Activated naive CD4-positive, alpha-beta T cell treated with anti-CD3 and anti-CD28 coated beads, Interleukin-2, amount 50 U/mL, for 24 hours (primary cell): ENCODE data around the gene UIMC1.

Source experiments
- H3K27ac Mint-ChIP-seq: one replicate; pipeline ENCODE4 v1.8.0; 2021; ENCODE audit warnings: mild to moderate bottlenecking, mixed read lengths
- H3K27me3 Mint-ChIP-seq: one replicate; pipeline ENCODE4 v1.8.0; 2021; ENCODE audit warnings: mixed read lengths
- H3K36me3 Mint-ChIP-seq: one replicate; pipeline ENCODE4 v1.8.0; 2021; ENCODE audit warnings: mixed read lengths
- H3K4me1 Mint-ChIP-seq: one replicate; pipeline ENCODE4 v1.8.0; 2021; ENCODE audit warnings: mixed read lengths
- H3K4me3 Mint-ChIP-seq: one replicate; pipeline ENCODE4 v1.8.0; 2021; ENCODE audit warnings: mild to moderate bottlenecking, mixed read lengths
- H3K9me3 Mint-ChIP-seq: one replicate; pipeline ENCODE4 v1.8.0; 2021; ENCODE audit warnings: mixed read lengths

The UIMC1 gene

DNA sequence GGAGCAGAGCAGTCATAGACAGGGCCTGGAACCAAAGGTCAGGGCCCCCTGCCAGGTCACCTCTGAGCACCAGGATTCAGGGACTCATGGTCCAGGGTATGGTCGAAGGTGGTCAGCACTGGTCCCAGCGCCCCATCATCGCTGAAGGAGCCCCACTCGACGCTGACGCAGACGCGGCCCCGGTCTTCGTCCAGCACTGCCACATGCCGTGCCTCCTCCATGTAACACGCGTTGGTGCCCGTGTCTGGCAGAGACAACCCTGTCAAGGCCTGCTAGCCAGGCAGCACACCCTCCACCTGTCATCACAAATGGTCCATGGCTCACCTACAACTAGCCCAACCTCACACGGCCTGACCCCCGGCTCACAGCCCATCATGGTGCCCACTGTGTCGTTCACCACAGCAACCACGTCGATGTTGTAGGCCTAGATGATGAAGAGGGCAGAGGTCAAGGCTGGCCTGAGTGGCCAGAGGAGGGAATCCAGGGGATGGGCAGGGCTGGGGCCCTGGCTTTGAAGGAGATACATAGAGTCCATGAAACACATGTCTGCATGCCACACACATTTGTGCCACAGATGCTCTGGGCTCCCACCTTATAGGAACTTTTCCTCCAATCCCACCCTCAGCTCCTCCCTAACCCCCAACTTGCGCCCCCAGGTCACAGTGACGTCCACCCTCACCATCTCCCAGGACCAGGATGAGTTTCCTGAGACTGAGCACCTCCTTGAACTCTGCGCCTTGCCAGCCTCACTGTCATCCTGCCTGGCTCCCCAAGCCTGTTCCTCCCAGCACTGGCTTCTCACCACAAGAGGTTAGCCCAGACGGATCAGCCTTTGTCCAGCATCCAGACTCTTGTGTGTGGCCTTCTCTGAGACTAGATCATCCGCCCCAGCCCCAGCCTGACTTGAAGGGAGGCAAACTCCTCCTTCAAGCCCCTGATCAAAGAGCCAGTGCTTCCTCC, 117.0 kb downstream of the UIMC1 start:
- Mint-ChIP-seq H3K4me3 (no peak overlapping the region), H3K36me3 (no peaks in the 10 kb centered on the region), H3K4me1 (peaks cover 3% of the 10 kb centered on the region), H3K27ac (no peak overlapping the region), H3K27me3 (peaks cover 3% of the 10 kb centered on the region), H3K9me3 (no peaks in the 10 kb centered on the region)

DNA sequence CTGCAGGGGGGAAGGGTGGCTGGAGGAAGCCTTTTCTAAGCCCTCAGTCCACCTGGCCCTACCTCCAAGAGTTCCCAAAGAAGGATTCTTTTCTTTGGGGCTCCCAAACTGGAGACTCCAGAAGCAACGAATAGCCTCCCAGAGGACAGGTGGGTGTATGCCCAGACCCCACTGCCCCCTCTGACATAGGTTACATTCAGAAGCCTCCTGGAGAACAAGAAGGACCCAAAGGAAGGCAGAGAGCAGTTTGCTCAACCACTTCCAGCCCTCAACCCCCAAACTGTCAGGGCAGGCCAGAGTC, 117.8 kb downstream of the UIMC1 start:
- Mint-ChIP-seq H3K27ac (no peak overlapping the region), H3K9me3 (no peaks in the 10 kb centered on the region), H3K4me1 (peaks cover 3% of the 10 kb centered on the region), H3K4me3 (no peak overlapping the region), H3K36me3 (no peaks in the 10 kb centered on the region), H3K27me3 (peaks cover 3% of the 10 kb centered on the region)

DNA sequence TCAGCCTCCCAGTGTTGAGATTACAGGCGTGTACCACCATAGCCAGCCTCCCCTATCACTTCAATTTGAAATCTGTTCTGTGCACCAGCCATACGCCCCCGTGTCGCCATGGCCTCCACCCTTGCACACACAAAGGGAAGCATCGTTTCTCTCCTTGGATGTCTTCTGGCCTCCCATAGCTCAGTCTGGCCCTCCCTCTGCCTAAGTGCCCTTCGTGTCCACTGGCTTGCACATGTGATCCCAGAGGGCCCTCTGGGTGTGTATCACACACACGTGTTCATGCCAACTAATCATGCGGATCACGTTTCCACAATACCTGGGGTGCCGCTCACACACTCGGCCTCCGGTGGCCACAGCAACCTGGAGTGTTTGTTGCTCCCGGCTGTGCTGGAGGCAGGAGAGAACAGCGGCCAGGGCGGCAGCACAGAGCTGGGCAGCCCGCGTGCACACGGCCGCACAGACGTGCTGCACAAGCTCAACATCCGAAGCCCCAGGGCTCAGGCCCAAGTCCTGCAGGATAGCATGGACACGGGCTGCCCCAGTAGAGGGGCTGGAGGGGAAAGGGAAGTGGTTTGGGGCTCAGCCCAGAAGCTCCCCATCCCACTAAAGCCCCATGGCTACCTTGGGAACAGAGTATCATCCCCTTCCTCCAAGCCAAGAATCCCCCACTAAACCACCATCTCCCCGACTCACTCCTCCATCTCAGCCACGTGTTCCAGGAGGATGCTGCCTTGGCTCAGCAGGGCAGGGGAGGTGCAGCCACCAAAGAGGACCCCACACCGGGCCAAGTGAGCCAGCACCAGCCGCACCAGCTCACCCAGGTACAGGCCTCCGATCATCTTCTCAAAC, 118.3 kb downstream of the UIMC1 start:
- H3K4me1 Mint-ChIP-seq = peaks cover 3% of the 10 kb centered on the region
- no peak overlapping the region for H3K27ac Mint-ChIP-seq
- no peak overlapping the region for H3K4me3 Mint-ChIP-seq
- H3K36me3 Mint-ChIP-seq = no peaks in the 10 kb centered on the region
- H3K27me3 Mint-ChIP-seq = peaks cover 3% of the 10 kb centered on the region
- no peaks in the 10 kb centered on the region for H3K9me3 Mint-ChIP-seq

DNA sequence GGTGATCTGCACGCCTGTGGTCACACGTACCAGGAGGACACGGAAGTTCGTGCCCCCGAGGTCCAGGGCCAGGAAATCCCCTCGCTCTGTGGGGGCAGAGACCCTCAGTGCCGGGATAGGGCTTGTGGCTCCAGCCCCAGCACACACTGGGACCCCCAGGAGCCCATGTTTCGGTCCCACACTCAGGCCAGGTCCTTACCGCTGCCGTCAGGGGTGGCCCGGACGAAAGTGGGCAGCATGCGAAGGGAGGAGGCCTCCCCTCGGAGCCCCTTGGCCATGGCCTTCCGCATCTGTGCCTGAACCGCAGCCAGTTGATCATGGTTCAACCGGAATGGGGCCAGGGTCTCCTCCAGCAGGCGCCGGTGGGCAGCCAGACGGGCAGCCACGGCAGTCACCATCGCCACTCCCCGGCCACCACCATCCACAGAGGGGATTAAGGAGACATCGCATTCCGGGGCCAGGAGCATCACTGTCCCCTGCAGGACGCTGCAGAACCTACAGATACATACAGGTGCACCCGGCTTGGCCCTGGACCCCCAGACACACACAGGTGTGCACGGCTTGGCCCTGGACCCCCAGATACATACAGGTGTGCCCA, 119.2 kb downstream of the UIMC1 start:
- peaks cover 4% of the 10 kb centered on the region for H3K27me3 Mint-ChIP-seq
- H3K4me1 Mint-ChIP-seq = peaks cover 3% of the 10 kb centered on the region
- H3K27ac Mint-ChIP-seq = no peak overlapping the region
- no peaks in the 10 kb centered on the region for H3K9me3 Mint-ChIP-seq
- no peak overlapping the region for H3K4me3 Mint-ChIP-seq
- no peaks in the 10 kb centered on the region for H3K36me3 Mint-ChIP-seq

DNA sequence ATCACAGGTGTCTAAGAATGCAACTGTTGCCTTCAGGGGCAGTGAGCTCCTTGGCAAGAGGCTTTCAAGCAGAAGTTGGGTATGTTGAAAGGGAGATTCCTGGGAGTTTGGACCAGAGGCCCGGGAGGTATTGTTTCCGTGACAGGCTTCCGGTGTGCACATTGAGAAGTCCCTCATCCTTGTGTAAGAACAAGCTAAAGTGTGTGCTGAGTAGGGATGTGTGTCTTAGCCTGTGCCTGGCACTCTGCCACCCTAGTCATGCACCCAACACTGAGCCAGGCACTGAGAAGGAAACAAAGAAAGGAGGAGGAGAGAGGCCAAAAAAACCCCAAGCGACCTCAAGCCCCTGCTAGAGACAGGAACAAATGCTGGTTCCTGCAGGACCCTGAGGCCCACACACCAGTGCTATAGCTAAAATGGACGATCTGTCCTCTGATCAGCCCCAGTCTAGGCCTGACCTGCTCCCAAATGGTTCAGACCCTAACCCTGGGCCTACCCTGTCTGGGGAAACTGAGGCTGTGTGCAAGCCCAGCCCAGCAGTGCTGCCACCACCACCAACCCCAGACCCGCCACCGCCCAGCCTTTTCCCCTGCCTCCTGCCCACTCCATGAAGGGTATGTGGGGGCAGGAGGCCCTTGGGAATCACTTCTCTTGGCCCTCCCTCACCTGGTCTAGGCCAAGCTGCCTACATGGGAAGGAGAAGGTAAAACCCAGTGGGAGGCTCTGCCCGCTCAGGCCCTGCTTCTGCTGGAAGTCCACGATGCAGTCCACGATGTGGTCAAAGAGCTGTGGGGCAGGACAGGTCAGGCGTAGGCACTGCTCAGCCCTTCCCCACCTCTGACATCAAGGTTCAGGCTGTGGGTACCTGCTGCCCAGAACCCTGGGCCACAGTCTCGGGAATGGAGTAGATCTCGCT, 120.0 kb downstream of the UIMC1 start:
- H3K9me3 Mint-ChIP-seq = no peaks in the 10 kb centered on the region
- H3K27me3 Mint-ChIP-seq = peaks cover 3% of the 10 kb centered on the region
- H3K4me1 Mint-ChIP-seq = peaks cover 3% of the 10 kb centered on the region
- no peaks in the 10 kb centered on the region for H3K36me3 Mint-ChIP-seq
- H3K27ac Mint-ChIP-seq = no peak overlapping the region
- H3K4me3 Mint-ChIP-seq = no peak overlapping the region

DNA sequence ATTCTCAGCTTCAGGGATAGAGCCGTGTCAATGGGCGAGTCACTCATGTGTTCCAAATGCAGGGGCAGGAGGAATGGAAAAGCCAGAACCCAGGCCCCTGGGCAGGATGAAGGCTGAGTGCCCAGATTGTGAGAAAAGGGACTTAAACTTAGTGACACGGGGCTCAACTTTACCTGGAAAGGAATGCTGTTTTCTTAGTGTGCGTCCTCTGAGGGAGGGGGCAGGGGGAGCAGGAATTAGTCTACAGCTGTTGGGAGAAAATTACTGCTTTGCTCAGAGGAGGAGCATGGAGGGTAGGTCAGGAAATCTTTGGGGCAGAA, 122.0 kb downstream of the UIMC1 start:
- Mint-ChIP-seq H3K9me3 (no peaks in the 10 kb centered on the region), H3K27ac (no peak overlapping the region), H3K4me3 (no peak overlapping the region)

DNA sequence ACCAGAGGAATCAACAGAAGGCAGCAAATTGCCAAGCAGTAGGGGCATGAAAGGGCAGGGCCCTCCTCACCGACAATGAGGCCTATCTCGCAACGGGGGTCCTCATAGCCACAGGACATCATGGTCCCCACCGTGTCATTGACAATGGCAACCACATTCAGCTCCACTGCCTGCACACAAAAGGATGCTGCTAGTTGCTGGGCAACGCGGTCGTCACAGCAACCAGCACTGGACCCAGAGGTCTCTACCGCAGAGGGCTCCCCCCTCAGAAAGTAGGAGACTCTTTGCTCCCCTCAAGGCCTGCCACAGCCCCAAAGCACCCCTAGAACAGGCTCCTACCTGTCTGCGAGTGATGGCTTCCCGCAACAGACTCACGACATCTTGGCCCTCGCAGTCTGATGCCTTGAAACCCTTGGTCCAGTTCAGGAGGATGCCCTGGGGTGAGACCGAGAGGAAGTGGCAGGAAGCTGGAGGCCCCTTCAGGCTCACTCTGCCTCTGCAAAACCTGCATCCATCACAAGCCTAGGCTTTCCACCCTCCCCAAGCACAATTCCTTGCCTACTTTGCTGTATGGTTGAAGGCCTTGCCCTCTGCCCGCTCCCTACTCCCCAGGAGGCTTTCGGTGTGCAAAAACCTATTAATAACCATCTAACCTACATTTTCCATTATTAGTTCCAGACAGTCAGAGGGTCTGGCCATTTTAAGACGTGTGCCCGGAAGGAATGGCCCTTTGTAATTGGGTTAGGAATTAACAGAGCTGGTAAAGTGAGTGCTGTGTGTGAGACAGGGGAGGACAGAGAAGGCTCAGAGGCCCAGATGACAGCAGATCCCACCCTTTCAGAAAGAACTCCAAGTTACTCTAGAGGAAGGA, 122.6 kb downstream of the UIMC1 start:
- Mint-ChIP-seq H3K4me3 (no peak overlapping the region), H3K27me3 (peaks cover 2% of the 10 kb centered on the region), H3K36me3 (no peaks in the 10 kb centered on the region), H3K27ac (no peak overlapping the region), H3K9me3 (no peaks in the 10 kb centered on the region), H3K4me1 (peaks cover 3% of the 10 kb centered on the region)

More for the DNA sequence above, 122.0 kb downstream of the UIMC1 start:
- H3K4me1 Mint-ChIP-seq = peaks cover 3% of the 10 kb centered on the region
- no peaks in the 10 kb centered on the region for H3K36me3 Mint-ChIP-seq
- peaks cover 2% of the 10 kb centered on the region for H3K27me3 Mint-ChIP-seq

DNA sequence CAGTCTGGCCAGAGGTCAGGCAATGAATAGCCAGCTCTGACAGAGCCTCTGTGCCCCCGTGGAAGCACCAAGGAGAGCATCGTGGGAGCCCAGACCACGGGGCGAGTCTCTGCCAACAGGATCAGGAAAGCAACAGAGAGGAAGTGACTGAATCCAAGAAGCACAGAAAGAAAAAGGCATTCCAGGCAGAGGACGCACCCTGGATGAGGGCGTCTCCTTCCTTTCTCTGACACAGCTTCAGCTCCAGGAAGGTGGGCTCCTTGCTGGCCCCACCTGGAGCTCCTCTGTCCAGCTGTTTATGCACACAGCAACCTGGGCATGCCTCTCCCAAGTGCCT, 124.0 kb downstream of the UIMC1 start:
- no peak overlapping the region for H3K4me3 Mint-ChIP-seq
- peaks cover 3% of the 10 kb centered on the region for H3K4me1 Mint-ChIP-seq
- H3K36me3 Mint-ChIP-seq = no peaks in the 10 kb centered on the region
- H3K27ac Mint-ChIP-seq = no peak overlapping the region
- H3K27me3 Mint-ChIP-seq = peaks cover 2% of the 10 kb centered on the region
- no peaks in the 10 kb centered on the region for H3K9me3 Mint-ChIP-seq

DNA sequence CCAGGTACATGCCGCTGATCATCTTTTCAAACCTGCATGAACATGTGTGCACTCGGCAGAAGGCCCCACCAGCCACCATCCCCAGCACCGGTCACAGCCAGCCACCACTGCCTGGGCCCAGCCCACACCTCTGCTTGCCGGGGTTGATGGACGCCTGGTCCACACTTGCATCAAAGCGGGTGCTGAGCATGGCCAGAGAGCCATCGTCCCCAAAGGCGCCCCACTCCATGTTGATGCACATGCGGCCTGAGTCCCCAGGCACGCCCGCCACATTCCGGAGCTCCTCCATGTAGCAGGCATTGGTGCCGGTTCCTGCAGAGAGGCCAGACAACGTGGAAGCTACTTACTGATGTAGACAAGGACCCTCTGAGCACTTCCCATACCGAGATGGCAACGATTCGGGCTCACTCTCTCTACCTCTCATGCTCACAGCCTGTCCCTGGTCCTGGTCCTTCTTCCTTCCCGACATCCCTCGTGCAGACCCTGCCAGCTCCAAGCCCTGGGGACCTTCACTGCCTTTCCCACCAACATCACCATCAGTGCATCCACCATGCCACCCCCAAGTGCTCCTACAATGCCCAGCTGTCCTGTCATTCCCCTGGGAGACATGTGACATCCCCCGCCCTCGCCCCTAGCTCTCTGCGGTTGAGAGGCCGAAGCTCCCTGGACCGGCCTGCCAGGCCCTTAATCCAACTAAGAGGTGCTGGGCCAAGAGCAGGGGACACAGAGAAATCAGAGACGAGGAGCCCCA, 124.6 kb downstream of the UIMC1 start:
- no peaks in the 10 kb centered on the region for H3K36me3 Mint-ChIP-seq
- no peak overlapping the region for H3K4me3 Mint-ChIP-seq
- H3K27me3 Mint-ChIP-seq = peaks cover 2% of the 10 kb centered on the region
- no peaks in the 10 kb centered on the region for H3K9me3 Mint-ChIP-seq
- peaks cover 3% of the 10 kb centered on the region for H3K4me1 Mint-ChIP-seq
- no peak overlapping the region for H3K27ac Mint-ChIP-seq

DNA sequence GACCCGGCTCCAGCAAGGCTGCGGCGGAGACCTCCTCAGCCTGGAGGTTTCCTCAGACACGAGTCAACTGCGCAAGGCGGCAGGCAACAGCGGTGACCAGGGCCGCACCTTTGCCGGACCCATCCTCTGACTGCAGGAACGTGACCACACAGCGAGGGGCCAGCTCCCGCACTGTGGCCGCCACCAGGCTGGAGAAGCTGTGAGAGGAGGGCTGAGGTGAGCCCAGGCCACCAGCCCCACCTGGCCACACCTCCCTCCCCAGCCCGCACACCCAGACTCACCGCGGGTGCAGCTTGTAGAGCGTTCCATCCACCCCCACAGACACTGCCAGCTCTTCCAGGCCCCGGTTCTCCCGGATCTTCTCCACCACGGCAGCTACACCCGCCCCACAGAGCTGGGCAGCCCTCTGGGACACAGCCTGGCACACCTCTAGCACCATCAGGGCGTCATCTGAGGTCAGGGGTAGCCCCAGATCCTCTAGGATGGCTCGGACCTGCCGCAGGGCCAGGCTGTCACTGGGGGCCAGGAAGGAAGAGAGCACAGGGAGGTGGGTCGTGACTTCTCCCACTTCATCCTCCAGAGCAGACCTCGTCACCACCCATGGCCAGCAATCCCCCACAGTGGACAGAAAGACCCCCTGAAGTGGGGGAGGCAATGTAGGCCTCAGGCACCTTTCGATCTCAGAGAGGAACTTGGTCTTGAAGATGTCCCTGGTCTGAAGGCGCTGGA, 125.4 kb downstream of the UIMC1 start:
- no peaks in the 10 kb centered on the region for H3K9me3 Mint-ChIP-seq
- H3K4me1 Mint-ChIP-seq = peaks cover 7% of the 10 kb centered on the region
- H3K4me3 Mint-ChIP-seq = no peak overlapping the region
- H3K27ac Mint-ChIP-seq = no peak overlapping the region
- no peaks in the 10 kb centered on the region for H3K36me3 Mint-ChIP-seq
- peaks cover 6% of the 10 kb centered on the region for H3K27me3 Mint-ChIP-seq

DNA sequence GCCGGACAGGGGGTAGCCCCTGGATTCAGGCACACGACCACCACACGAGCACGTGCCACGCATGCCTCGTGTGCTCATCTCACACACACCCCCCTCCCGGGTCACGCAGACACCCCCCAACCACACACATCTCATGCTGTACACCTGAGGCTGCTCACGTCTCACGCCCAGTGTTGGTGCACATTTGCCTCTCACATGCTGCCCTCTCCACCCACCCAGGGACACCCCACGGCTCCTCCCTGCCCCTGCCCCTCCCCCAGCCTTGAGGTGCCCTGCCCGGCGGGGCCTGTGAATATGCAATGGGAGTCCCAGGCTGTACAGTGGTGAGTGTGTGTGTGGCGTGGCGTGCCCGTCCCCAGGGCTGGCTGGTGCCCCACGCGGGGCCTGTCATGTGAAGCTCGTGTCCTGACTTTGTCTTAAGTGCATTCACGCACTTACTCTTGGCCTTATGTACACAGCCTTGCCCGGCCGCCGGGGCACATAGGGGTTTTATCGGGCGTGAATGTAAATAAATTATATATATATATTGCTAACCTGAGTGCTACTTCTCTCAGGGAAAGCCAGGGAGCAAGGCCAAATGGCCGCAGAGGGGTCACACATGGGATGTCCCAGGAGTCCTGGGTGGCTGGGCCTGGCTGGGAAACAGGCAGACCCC, 126.1 kb downstream of the UIMC1 start:
- H3K27me3 Mint-ChIP-seq = peaks cover 12% of the 10 kb centered on the region
- H3K4me1 Mint-ChIP-seq = peaks cover 13% of the 10 kb centered on the region
- H3K27ac Mint-ChIP-seq = no peak overlapping the region
- no peak overlapping the region for H3K4me3 Mint-ChIP-seq
- no peaks in the 10 kb centered on the region for H3K9me3 Mint-ChIP-seq
- H3K36me3 Mint-ChIP-seq = no peaks in the 10 kb centered on the region

DNA sequence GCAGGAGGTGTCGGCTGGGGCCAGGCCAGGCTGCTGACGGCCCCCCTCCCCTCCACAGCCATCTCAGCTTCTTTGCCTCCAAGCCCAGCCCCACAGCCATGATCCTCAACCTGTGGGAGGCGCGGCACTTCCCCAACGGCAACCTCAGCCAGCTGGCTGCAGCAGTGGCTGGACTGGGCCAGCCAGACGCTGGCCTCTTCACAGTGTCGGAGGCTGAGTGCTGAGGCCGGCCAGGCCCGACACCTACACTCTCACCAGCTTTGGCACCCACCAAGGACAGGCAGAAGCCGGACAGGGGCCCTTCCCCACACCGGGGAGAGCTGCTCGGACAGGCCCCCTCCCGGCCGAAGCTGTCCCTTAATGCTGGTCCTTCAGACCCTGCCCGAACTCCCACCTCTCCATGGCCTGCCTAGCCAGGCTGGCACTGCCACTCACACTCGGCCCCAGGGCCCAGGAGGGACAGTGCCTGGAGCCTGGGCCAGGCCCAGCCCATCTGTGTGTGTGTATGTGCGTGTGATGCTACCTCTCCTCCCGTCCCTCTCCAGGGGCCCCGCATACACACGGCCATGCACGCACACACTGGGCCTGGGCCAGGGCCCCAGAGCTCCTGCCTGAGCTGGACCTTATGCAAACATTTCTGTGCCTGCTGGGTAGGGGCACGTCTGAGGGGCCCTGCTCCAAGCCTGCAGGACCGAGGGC, 126.8 kb downstream of the UIMC1 start:
- Mint-ChIP-seq H3K4me3 (no peak overlapping the region), H3K27ac (no peak overlapping the region), H3K9me3 (no peaks in the 10 kb centered on the region), H3K36me3 (no peaks in the 10 kb centered on the region), H3K27me3 (peaks cover 18% of the 10 kb centered on the region), H3K4me1 (peaks cover 13% of the 10 kb centered on the region)
